Neuron (in vitro differentiated cells): ENCODE measurements around the gene DOCK4.

Experiments
- H2AFZ ChIP-seq: one replicate; pipeline ENCODE4 v1.6.1; 2013; ENCODE audit warnings: low read depth, mild to moderate bottlenecking, inconsistent platforms, low read length, moderate library complexity
- H3K27me3 ChIP-seq: one replicate; pipeline ENCODE4 v1.6.1; 2013; ENCODE audit warnings: low read length; ENCODE audit not compliant: insufficient read depth
- H3K36me3 ChIP-seq: one replicate; pipeline ENCODE4 v1.6.1; 2013; ENCODE audit warnings: low read length; ENCODE audit not compliant: insufficient read depth
- H3K4me1 ChIP-seq: one replicate; pipeline ENCODE4 v1.6.1; 2013; ENCODE audit warnings: low read length; ENCODE audit not compliant: insufficient read depth
- H3K4me3 ChIP-seq: 2 replicates; pipeline ENCODE4 v1.5.1; 2013; ENCODE audit warnings: mild to moderate bottlenecking, low read length, moderate library complexity
- H3K9me3 ChIP-seq: one replicate; pipeline ENCODE4 v1.6.1; 2013; ENCODE audit warnings: low read length

The DOCK4 gene

GRCh38 chr7:111877931-111878330 lies 328.3 kb downstream of the DOCK4 start:
- H3K4me3 ChIP-seq = no peak overlapping the region
- H3K36me3 ChIP-seq = no peaks in the 10 kb centered on the region
- H2AFZ ChIP-seq = no peak overlapping the region
- no peaks in the 10 kb centered on the region for H3K4me1 ChIP-seq
- H3K9me3 ChIP-seq = peaks cover 2% of the 10 kb centered on the region
- no peaks in the 10 kb centered on the region for H3K27me3 ChIP-seq

- H3K36me3 ChIP-seq = no peaks in the 10 kb centered on the region
- no peaks in the 10 kb centered on the region for H3K4me1 ChIP-seq
- H3K9me3 ChIP-seq = no peaks in the 10 kb centered on the region
- no peaks in the 10 kb centered on the region for H3K27me3 ChIP-seq
- H2AFZ ChIP-seq = no peak overlapping the region
- no peak overlapping the region for H3K4me3 ChIP-seq
These were observed 332.1 kb downstream of the DOCK4 start for GRCh38 chr7:111873963-111874690.

GRCh38 chr7:111873326-111873646 lies 332.9 kb downstream of the DOCK4 start:
- Histone ChIP-seq H3K36me3 (no peaks in the 10 kb centered on the region), H3K4me1 (no peaks in the 10 kb centered on the region), H2AFZ (no peak overlapping the region), H3K9me3 (no peaks in the 10 kb centered on the region), H3K27me3 (no peaks in the 10 kb centered on the region), H3K4me3 (no peak overlapping the region)

- no peaks in the 10 kb centered on the region for H3K4me1 ChIP-seq
- H2AFZ ChIP-seq = no peak overlapping the region
- no peaks in the 10 kb centered on the region for H3K36me3 ChIP-seq
- no peaks in the 10 kb centered on the region for H3K27me3 ChIP-seq
- no peaks in the 10 kb centered on the region for H3K9me3 ChIP-seq
- no peak overlapping the region for H3K4me3 ChIP-seq
These were observed 333.5 kb downstream of the DOCK4 start for GRCh38 chr7:111872450-111873325.

GRCh38 chr7:111871283-111871682 lies 334.9 kb downstream of the DOCK4 start:
- H3K27me3 ChIP-seq = no peaks in the 10 kb centered on the region
- H3K9me3 ChIP-seq = no peaks in the 10 kb centered on the region
- H3K4me1 ChIP-seq = no peaks in the 10 kb centered on the region
- H2AFZ ChIP-seq = no peak overlapping the region
- no peak overlapping the region for H3K4me3 ChIP-seq
- no peaks in the 10 kb centered on the region for H3K36me3 ChIP-seq

GRCh38 chr7:111869280-111869679 lies 336.9 kb downstream of the DOCK4 start:
- no peaks in the 10 kb centered on the region for H3K4me1 ChIP-seq
- no peak overlapping the region for H2AFZ ChIP-seq
- H3K27me3 ChIP-seq = no peaks in the 10 kb centered on the region
- no peak overlapping the region for H3K4me3 ChIP-seq
- H3K36me3 ChIP-seq = no peaks in the 10 kb centered on the region
- H3K9me3 ChIP-seq = no peaks in the 10 kb centered on the region

GRCh38 chr7:111867348-111867931 lies 338.8 kb downstream of the DOCK4 start:
- H2AFZ ChIP-seq = no peak overlapping the region
- H3K4me3 ChIP-seq = no peak overlapping the region
- H3K27me3 ChIP-seq = no peaks in the 10 kb centered on the region
- no peaks in the 10 kb centered on the region for H3K9me3 ChIP-seq
- H3K4me1 ChIP-seq = no peaks in the 10 kb centered on the region
- no peaks in the 10 kb centered on the region for H3K36me3 ChIP-seq

GRCh38 chr7:111866787-111867186 lies 339.4 kb downstream of the DOCK4 start:
- Histone ChIP-seq H2AFZ (no peak overlapping the region), H3K4me3 (no peak overlapping the region), H3K27me3 (no peaks in the 10 kb centered on the region), H3K36me3 (no peaks in the 10 kb centered on the region), H3K4me1 (no peaks in the 10 kb centered on the region), H3K9me3 (no peaks in the 10 kb centered on the region)

GRCh38 chr7:111865430-111865829 lies 340.8 kb downstream of the DOCK4 start:
- peaks cover 4% of the 10 kb centered on the region for H3K9me3 ChIP-seq
- H3K27me3 ChIP-seq = no peaks in the 10 kb centered on the region
- no peak overlapping the region for H2AFZ ChIP-seq
- no peaks in the 10 kb centered on the region for H3K4me1 ChIP-seq
- H3K36me3 ChIP-seq = no peaks in the 10 kb centered on the region
- no peak overlapping the region for H3K4me3 ChIP-seq

GRCh38 chr7:111864291-111864976 lies 341.8 kb downstream of the DOCK4 start:
- Histone ChIP-seq H3K9me3 (peaks cover 10% of the 10 kb centered on the region), H3K36me3 (peaks cover 4% of the 10 kb centered on the region), H3K27me3 (no peaks in the 10 kb centered on the region), H3K4me1 (no peaks in the 10 kb centered on the region), H2AFZ (no peak overlapping the region), H3K4me3 (no peak overlapping the region)

- H3K9me3 ChIP-seq = peaks cover 10% of the 10 kb centered on the region
- peaks cover 6% of the 10 kb centered on the region for H3K36me3 ChIP-seq
- H3K4me1 ChIP-seq = no peaks in the 10 kb centered on the region
- no peaks in the 10 kb centered on the region for H3K27me3 ChIP-seq
- no peak overlapping the region for H2AFZ ChIP-seq
- no peak overlapping the region for H3K4me3 ChIP-seq
These were observed 342.9 kb downstream of the DOCK4 start for GRCh38 chr7:111863269-111863668.

- no peaks in the 10 kb centered on the region for H3K4me1 ChIP-seq
These were observed 346.0 kb downstream of the DOCK4 start for GRCh38 chr7:111860248-111860647.

GRCh38 chr7:111858331-111858730 lies 347.9 kb downstream of the DOCK4 start:
- no peaks in the 10 kb centered on the region for H3K27me3 ChIP-seq
- H3K4me1 ChIP-seq = no peaks in the 10 kb centered on the region
- H3K4me3 ChIP-seq = no peak overlapping the region
- peaks cover 6% of the 10 kb centered on the region for H3K36me3 ChIP-seq
- H3K9me3 ChIP-seq = peaks cover 10% of the 10 kb centered on the region
- H2AFZ ChIP-seq = no peak overlapping the region

More at GRCh38 chr7:111860248-111860647, 346.0 kb downstream of the DOCK4 start:
- Histone ChIP-seq H3K4me3 (no peak overlapping the region), H3K36me3 (peaks cover 6% of the 10 kb centered on the region), H3K27me3 (no peaks in the 10 kb centered on the region), H2AFZ (no peak overlapping the region), H3K9me3 (peaks cover 10% of the 10 kb centered on the region)
